Type B pancreatic cell (in vitro differentiated cells): ENCODE data around the gene LGALS1. TPM values are rescaled to one million over a fixed set of nuclear protein-coding genes. Genes with fewer than 3 reads are reported as not detected.
"Not testable (repeated sequence)": the region's sequence is repeated elsewhere in the genome, so short reads cannot be mapped to it uniquely, and the experiment has no call there.

Experiments used
- DNase-seq: peaks from one replicate; pipeline ENCODE4 v3.0.0; 2021; ENCODE audit warnings: mixed read lengths; ENCODE audit not compliant: unreplicated experiment; ENCODE audit errors: extremely low spot score
- H3K27ac Mint-ChIP-seq: 2 replicates; pipeline ENCODE4 v1.8.0; 2021; ENCODE audit warnings: mild to moderate bottlenecking, mixed read lengths
- H3K27me3 Mint-ChIP-seq: 2 replicates; pipeline ENCODE4 v1.8.0; 2021; ENCODE audit warnings: mixed read lengths
- H3K36me3 Mint-ChIP-seq: 2 replicates; pipeline ENCODE4 v1.8.0; 2021; ENCODE audit warnings: mixed read lengths
- H3K4me1 Mint-ChIP-seq: one replicate; pipeline ENCODE4 v1.8.0; 2021; ENCODE audit warnings: mixed read lengths; ENCODE audit not compliant: unreplicated experiment
- H3K4me3 Mint-ChIP-seq: 2 replicates; pipeline ENCODE4 v1.8.0; 2021; ENCODE audit warnings: mild to moderate bottlenecking, mixed read lengths
- H3K9me3 Mint-ChIP-seq: 2 replicates; pipeline ENCODE4 v1.8.0; 2021; ENCODE audit warnings: mixed read lengths
- total RNA-seq: library from RNA; stranded (reverse); gene quantifications from 2 replicates; pipeline ENCODE4 v1.2.1, GENCODE V29; 2021; ENCODE audit warnings: low replicate concordance
- TF ChIP-seq, protein P1 (sequence below): fragments of 200-600 bp; sonication (generic); conservative IDR thresholded peaks from 2 replicates; pipeline ENCODE4 v1.5.0; 2021; ENCODE audit warnings: antibody characterized with exemption, mild to moderate bottlenecking

LGALS1 gene
- total RNA-seq, 1 donor from 2014 or later: 235 TPM

DNA sequence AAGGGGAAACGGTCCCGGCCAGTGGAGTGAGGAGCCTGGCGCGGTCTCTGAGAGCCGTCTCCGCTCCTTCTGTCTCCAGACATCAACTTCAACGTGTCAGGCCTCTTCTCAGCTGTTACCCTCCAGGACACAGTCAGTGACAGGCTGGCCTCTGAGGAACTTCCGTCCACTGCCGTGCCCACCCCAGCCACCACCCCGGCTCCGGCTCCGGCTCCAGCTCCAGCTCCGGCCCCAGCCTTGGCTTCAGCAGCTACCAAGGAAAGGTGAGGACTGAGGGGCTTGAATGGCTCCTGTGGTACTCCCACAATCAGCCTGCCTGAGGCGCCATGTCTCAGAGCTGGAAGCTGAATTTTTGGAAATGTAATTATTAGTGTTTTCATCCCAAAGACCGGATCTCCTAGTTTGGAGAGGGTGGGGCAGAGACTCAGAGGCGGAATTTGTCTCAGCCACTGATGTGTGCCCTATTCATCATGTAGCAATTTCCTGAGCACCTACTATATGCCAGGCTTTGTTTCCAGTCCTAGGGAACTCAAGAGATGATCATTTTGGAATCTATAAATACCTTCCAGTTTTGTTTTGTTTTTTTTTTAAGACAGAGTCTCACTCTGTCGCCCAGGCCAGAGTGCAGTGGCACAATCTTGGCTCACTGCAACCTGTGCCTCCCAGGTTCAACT lies 24.8 kb upstream of the LGALS1 start:
- Mint-ChIP-seq H3K27ac (no peak overlapping the region), H3K4me3 (no peak overlapping the region), H3K9me3 (no peaks in the 10 kb centered on the region), H3K36me3 (no peaks in the 10 kb centered on the region), H3K4me1 (no peaks in the 10 kb centered on the region), H3K27me3 (no peaks in the 10 kb centered on the region)
- TF ChIP-seq, protein P1, sequence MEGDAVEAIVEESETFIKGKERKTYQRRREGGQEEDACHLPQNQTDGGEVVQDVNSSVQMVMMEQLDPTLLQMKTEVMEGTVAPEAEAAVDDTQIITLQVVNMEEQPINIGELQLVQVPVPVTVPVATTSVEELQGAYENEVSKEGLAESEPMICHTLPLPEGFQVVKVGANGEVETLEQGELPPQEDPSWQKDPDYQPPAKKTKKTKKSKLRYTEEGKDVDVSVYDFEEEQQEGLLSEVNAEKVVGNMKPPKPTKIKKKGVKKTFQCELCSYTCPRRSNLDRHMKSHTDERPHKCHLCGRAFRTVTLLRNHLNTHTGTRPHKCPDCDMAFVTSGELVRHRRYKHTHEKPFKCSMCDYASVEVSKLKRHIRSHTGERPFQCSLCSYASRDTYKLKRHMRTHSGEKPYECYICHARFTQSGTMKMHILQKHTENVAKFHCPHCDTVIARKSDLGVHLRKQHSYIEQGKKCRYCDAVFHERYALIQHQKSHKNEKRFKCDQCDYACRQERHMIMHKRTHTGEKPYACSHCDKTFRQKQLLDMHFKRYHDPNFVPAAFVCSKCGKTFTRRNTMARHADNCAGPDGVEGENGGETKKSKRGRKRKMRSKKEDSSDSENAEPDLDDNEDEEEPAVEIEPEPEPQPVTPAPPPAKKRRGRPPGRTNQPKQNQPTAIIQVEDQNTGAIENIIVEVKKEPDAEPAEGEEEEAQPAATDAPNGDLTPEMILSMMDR: no peak
- no peak for DNase-seq

DNA sequence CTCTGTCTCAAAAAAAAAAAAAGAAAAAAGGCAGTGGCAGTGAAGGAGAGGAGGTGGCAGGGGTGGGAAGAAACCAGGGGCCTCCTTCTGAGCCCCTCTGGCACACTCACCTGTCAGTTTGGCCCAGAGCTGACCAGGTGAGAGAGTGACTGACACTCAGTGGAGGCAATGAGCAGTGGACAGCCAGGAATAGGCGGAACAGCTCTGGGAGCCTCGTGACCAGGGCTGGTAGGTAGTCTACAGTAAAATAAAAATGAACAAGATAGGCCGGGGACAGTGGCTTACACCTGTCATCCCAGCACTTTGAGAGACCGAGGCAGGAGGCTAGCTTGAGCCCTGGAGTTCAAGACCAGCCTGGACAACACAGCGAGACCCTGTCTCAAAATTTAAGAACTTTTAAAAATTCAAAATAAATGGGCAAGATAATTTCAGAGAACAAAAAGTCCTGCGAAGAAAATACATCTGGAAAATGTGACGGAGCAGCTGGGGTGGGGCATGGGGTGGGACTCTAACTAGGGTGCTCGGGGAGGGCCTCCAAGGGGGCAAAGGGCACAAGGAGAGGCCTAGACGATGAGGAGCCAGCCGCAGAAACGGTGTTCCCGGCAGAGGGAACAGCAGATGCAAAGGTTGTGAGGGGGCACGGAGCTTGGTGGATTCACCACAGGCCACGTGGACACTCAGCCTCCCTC lies 20.7 kb upstream of the LGALS1 start:
- DNase-seq: no peak
- H3K27ac Mint-ChIP-seq: no peak overlapping the region
- no peaks in the 10 kb centered on the region for H3K36me3 Mint-ChIP-seq
- H3K4me1 Mint-ChIP-seq: peaks cover 19% of the 10 kb centered on the region
- H3K9me3 Mint-ChIP-seq: no peaks in the 10 kb centered on the region
- TF ChIP-seq, protein P1: no peak
- no peak overlapping the region for H3K4me3 Mint-ChIP-seq
- no peaks in the 10 kb centered on the region for H3K27me3 Mint-ChIP-seq

DNA sequence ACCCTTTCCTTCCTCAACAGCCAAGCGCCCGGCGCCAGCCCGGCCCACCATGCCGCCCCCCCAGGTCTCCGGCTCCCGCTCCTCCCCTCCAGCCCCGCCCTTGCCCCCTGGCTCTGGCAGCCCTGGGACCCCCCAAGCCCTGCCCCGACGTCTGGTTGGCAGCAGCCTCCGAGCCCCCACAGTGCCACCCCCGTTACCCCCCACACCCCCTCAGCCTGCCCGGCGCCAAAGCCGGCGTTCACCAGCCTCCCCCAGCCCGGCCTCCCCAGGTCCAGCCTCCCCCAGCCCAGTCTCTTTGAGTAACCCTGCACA lies 20.2 kb upstream of the LGALS1 start:
- DNase-seq: no peak
- TF ChIP-seq, protein P1: no peak
- H3K4me3 Mint-ChIP-seq: no peak overlapping the region
- no peaks in the 10 kb centered on the region for H3K27me3 Mint-ChIP-seq
- H3K27ac Mint-ChIP-seq: no peak overlapping the region
- peaks cover 24% of the 10 kb centered on the region for H3K4me1 Mint-ChIP-seq
- H3K36me3 Mint-ChIP-seq: no peaks in the 10 kb centered on the region
- H3K9me3 Mint-ChIP-seq: no peaks in the 10 kb centered on the region

DNA sequence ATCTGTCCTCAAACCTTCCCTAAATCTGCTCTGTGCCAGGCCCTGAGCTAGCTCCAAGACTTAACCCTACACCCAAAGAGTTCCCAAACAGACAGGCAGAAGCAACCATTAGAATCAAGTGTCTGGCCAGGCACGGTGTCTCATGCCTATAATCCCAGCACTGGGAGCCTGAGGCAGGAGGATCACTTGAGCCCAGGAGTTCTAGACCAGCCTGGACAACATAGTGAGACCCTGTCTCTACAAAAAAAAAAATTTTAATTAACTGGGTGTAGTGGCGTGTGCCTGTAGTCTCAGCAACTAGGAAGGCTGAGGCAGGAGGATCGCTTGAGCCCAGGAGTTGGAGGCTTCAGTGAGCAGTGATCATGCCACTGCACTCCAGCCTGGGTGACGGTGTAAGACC lies 18.9 kb upstream of the LGALS1 start:
- H3K36me3 Mint-ChIP-seq, H3K27me3 Mint-ChIP-seq, H3K9me3 Mint-ChIP-seq, DNase-seq: not testable (repeated sequence)
- Mint-ChIP-seq H3K4me3 (peak overlapping the region; percentile 52), H3K4me1 (peaks cover 34% of the 10 kb centered on the region), H3K27ac (peak overlapping the region; percentile 60)

DNA sequence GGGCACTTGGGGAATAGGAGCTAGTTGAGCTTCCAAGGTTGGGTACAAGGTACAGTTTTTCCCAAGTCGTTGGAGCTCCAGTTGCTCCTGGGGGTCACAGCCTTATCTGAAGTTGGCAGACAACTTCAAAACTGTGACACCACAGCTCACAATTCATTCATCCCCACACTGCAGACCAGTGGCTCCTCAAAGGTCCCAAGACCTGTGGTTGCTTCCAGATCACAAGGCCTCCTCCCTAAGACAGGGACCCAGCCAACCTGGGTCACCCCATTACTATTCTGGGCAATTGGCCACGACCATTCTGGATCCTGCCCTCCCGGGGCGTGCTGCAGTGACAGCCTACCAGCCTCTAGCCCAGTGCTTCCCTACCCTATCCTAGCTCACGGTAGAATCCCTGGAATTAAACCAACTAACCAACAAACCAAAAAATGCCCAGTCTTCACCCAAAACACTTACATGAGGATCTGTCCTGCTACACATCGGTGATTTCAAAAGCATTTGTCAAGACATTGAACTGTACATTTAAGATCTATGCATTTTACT lies 17.8 kb upstream of the LGALS1 start:
- Mint-ChIP-seq H3K4me1 (peaks cover 41% of the 10 kb centered on the region), H3K27me3 (no peaks in the 10 kb centered on the region), H3K27ac (peak overlapping the region; percentile 85), H3K4me3 (peak overlapping the region; percentile 94), H3K9me3 (no peaks in the 10 kb centered on the region), H3K36me3 (no peaks in the 10 kb centered on the region)
- TF ChIP-seq, protein P1: no peak
- DNase-seq: no peak
